K562 (cell line): ENCODE measurements around the gene PLIN5. TPM values are rescaled to one million over a fixed set of nuclear protein-coding genes. Genes with fewer than 3 reads are reported as not detected.

Experiments used
- CHD7 ChIP-seq: fragments of 200-600 bp; sonication (generic); IDR thresholded peaks from one replicate; pipeline ENCODE4 v1.6.1; 2012; ENCODE audit warnings: mild to moderate bottlenecking, low read depth, low read length, inconsistent platforms
- CREB1 ChIP-seq, 2 experiments: sonication (generic) in 1 of 2; formaldehyde crosslinking in 1 of 2; IDR thresholded peaks; 2 replicates each; pipeline versions ENCODE4 v1.6.1 to v1.8.0; 2012 to 2022; ENCODE audit warnings: inconsistent platforms in 1 of 2, mild to moderate bottlenecking in 1 of 2, missing genetic modification reagents in 1 of 2, moderate library complexity in 1 of 2
- DPF2 ChIP-seq: fragments of 450-650 bp; IDR thresholded peaks from 2 replicates; pipeline ENCODE4 v1.6.1; 2016
- PYGO2 ChIP-seq: fragments of 450-650 bp; IDR thresholded peaks from 2 replicates; pipeline ENCODE4 v1.6.1; 2016; ENCODE audit warnings: mild to moderate bottlenecking, missing genetic modification characterization, moderate library complexity, missing compliant biosample characterization
- TCF7L2 ChIP-seq: fragments of 150-350 bp; IDR thresholded peaks from 2 replicates; pipeline ENCODE4 v1.6.1; 2016; ENCODE audit warnings: low read depth, mild to moderate bottlenecking, low read length, moderate library complexity
- TFAM ChIP-seq: fragments of 250-450 bp; sonication (Bioruptor Pico); conservative IDR thresholded peaks from 2 replicates; pipeline ENCODE4 v1.5.0; 2021; ENCODE audit warnings: mild to moderate bottlenecking, moderate library complexity
- TSHZ1 ChIP-seq: fragments of 250-450 bp; sonication (Bioruptor Pico); IDR thresholded peaks from 2 replicates; pipeline ENCODE4 v1.4.0; 2020; ENCODE audit warnings: mild to moderate bottlenecking, moderate library complexity
- ZC3H4 ChIP-seq: sonication (generic); formaldehyde crosslinking; IDR thresholded peaks from 2 replicates; pipeline ENCODE4 v1.9.0; 2021; ENCODE audit warnings: missing genetic modification reagents, borderline replicate concordance
- ZFP30 ChIP-seq: fragments of 250-450 bp; sonication (Bioruptor Pico); IDR thresholded peaks from 2 replicates; pipeline ENCODE4 v1.8.0; 2022; ENCODE audit warnings: moderate library complexity, mild to moderate bottlenecking, inconsistent platforms, borderline replicate concordance
- ZNF280B ChIP-seq: fragments of 250-450 bp; sonication (Bioruptor Pico); IDR thresholded peaks from 2 replicates; pipeline ENCODE4 v1.5.1; 2021; ENCODE audit warnings: mild to moderate bottlenecking
- polyA plus RNA-seq, 8 experiments: library from polyadenylated mRNA; depleted of rRNA in 4 of 8; stranded (reverse) in 5 of 8; unstranded in 3 of 8; fragments of >200 nt; fragmentation: Nextera tagmentation in 2 of 8; fragmentation: Illumina TruSeq in 1 of 8; extraction: Ambion mirVana in 2 of 8; extraction: Trizol in 1 of 8; gene quantifications; 2 replicates each; pipeline versions ENCODE4 v1.2.1 to v1.2.3, GENCODE V29; 2011 to 2014; ENCODE audit warnings: inconsistent platforms in 1 of 8, missing spikeins in 1 of 8
- total RNA-seq, 7 experiments: library from RNA; depleted of rRNA in 6 of 7; stranded (reverse); fragments of >200 nt in 6 of 7; fragmentation: Illumina TruSeq in 2 of 7; extraction: Trizol in 2 of 7; gene quantifications; 2 replicates each; pipeline versions ENCODE4 v1.2.1 to v1.2.3, GENCODE V29; 2011 to 2021; ENCODE audit warnings: low replicate concordance in 1 of 7

Gene PLIN5
- total and polyA plus RNA-seq, 9 of the 15 experiments (the other 6 are each of a cell fraction or from before 2014, with no cell fraction given), result 0.04 to 1.3 (median 0.50) TPM

- TF ChIP-seq CHD7, result no peak
- TF ChIP-seq ZFP30, result no peak
- no peak for TF ChIP-seq TCF7L2
- peak; percentile 49; the same call in 1 of the 2 replicates for TF ChIP-seq DPF2
- no peak for TF ChIP-seq TSHZ1 (CRISPR knock-in tag)
- TF ChIP-seq ZC3H4 (CRISPR knock-in tag), result no peak
- no peak for TF ChIP-seq CREB1 (IDR thresholded peaks at IDR 0.05)
- TF ChIP-seq CREB1 (CRISPR knock-in tag; IDR thresholded peaks at IDR 0.05), result no peak
- no peak for TF ChIP-seq TFAM (CRISPR knock-in tag)
- no peak for TF ChIP-seq ZNF280B (CRISPR knock-in tag)
- no peak for TF ChIP-seq PYGO2
Measured at GRCh38 chr19:4539693-4540581, 4.9 kb upstream of the PLIN5 start, which contains the start of gene LRG1 (continued).
